Stimulated activated naive B cell treated with anti-CD40 and anti-IgM and Interleukin-4, amounts not matched to agents 10 μg/mL and 1 μg/mL and 100 μg/mL, for 72 hours (primary cell): Measurements from ENCODE around the gene CD5L.

ENCODE experiments used
- ATAC-seq, 2 donors: fragments of 150-1000 bp; cut with Tn5 transposase; replicated peaks; 2 replicates each; pipeline ENCODE4 v1.10.0; 2021; ENCODE audit warnings: moderate library complexity in 1 of 2
- DNase-seq: peaks from one replicate; pipeline ENCODE4 v3.0.0; 2021
- H3K27ac Mint-ChIP-seq: one replicate; pipeline ENCODE4 v1.8.0; 2022; ENCODE audit warnings: mild to moderate bottlenecking, mixed read lengths
- H3K27me3 Mint-ChIP-seq, 2 donors: one replicate each; pipeline ENCODE4 v1.8.0; 2022; ENCODE audit warnings: mixed read lengths in 2 of 2
- H3K36me3 Mint-ChIP-seq, 2 donors: one replicate each; pipeline ENCODE4 v1.8.0; 2022; ENCODE audit warnings: mixed read lengths in 2 of 2, mild to moderate bottlenecking in 1 of 2
- H3K4me1 Mint-ChIP-seq, 2 donors: one replicate each; pipeline ENCODE4 v1.8.0; 2022; ENCODE audit warnings: mixed read lengths in 2 of 2, mild to moderate bottlenecking in 1 of 2
- H3K4me3 Mint-ChIP-seq, 2 donors: one replicate each; pipeline ENCODE4 v1.8.0; 2022; ENCODE audit warnings: mild to moderate bottlenecking in 2 of 2, mixed read lengths in 2 of 2, moderate library complexity in 1 of 2
- H3K9me3 Mint-ChIP-seq, 2 donors: one replicate each; pipeline ENCODE4 v1.8.0; 2022; ENCODE audit warnings: mixed read lengths in 2 of 2, mild to moderate bottlenecking in 1 of 2

CD5L gene

DNA sequence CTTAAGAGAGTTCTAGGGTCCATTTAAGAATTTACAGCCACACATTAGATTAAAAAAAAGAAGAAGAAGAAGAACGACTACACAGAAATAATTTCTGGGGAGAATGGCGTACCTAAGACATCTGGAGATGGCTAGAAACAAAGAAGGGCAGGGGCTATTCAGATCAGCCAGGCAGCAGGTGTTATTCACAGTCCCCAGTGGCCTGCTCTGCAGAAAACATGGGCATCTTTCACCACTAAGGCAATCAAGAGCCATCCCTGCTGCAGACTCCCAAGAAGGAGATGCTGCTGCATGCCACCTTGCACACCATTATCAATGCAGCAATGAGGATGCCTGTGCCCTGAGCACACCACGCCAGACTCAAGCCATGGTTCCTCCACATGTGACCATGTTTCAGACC, 56.8 kb downstream of the CD5L start:
- Mint-ChIP-seq H3K9me3 (peaks cover 1 to 5% of the 10 kb centered on the region in 2 donors), H3K36me3 (peaks cover 11 to 34% of the 10 kb centered on the region in 2 donors), H3K27me3 (no peaks in the 10 kb centered on the region), H3K4me1 (peaks cover 54 to 88% of the 10 kb centered on the region in 2 donors), H3K4me3 (peak overlapping the region in 1 of 2 donors; percentile 39), H3K27ac (peak overlapping the region; percentile 60)
- DNase-seq = no peak
- peak in 1 of 2 donors; percentile 5 for ATAC-seq

DNA sequence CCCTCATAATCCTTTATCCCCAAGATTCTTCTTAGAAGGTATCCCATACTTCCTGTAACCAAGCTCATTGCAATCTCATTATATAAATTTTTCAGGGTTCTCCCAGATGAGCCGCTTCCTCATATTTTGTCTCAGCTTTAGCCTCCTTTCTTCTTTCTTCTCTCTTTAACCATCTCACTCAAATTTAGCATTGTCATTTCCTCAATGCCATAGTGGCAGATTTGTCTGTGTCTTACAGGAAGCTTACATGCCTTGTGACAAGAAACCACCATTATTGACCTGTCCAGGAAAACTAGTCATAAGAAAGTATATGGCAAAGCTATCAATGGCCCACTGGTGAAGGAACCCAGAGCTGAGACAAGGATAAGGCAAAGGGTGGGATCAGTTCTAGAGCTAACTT, 58.7 kb downstream of the CD5L start:
- peaks cover under 1 to 5% of the 10 kb centered on the region in 2 donors for H3K9me3 Mint-ChIP-seq
- H3K4me3 Mint-ChIP-seq = no peak overlapping the region

GRCh38 chr1:157781048-157781447, 60.6 kb downstream of the CD5L start:
- ATAC-seq (peak; percentile 71 to 74), DNase-seq (peak; percentile 60)
- Mint-ChIP-seq H3K4me3 (peak overlapping the region; percentile 22 to 46), H3K36me3 (peaks cover 5 to 17% of the 10 kb centered on the region in 2 donors), H3K27me3 (no peaks in the 10 kb centered on the region), H3K27ac (peak overlapping the region; percentile 87), H3K9me3 (peaks cover 0 to 5% of the 10 kb centered on the region in 2 donors), H3K4me1 (peaks cover 52 to 87% of the 10 kb centered on the region in 2 donors)

More for the DNA sequence above, 58.7 kb downstream of the CD5L start:
- DNase-seq = no peak
- Mint-ChIP-seq H3K4me1 (peaks cover 55 to 84% of the 10 kb centered on the region in 2 donors), H3K27ac (no peak overlapping the region), H3K27me3 (no peaks in the 10 kb centered on the region), H3K36me3 (peaks cover 9 to 29% of the 10 kb centered on the region in 2 donors)
- no peak for ATAC-seq
